DND-41 (cell line): ENCODE measurements around the gene BCLAF3.

Experiments used
- ATAC-seq: fragments of 200-7000 bp; cut with Tn5 transposase; 3 replicates; pipeline ENCODE4 v1.9.1; 2021; ENCODE audit warnings: low read depth; ENCODE audit not compliant: insufficient read depth
- DNase-seq: peaks from one replicate; pipeline ENCODE4 v3.0.0-alpha.2; 2020
- H2AFZ ChIP-seq: 2 replicates; pipeline ENCODE4 v1.6.0; 2012; ENCODE audit warnings: low read depth, low read length
- H3K27ac ChIP-seq: 2 replicates; pipeline ENCODE4 v1.5.1; 2012; ENCODE audit warnings: low read length, inconsistent platforms
- H3K27me3 ChIP-seq: fragments of 200-600 bp; sonication (generic); 2 replicates; pipeline ENCODE4 v1.6.0; 2012; ENCODE audit warnings: low read length, mild to moderate bottlenecking, inconsistent platforms; ENCODE audit not compliant: insufficient read depth, poor library complexity
- H3K36me3 ChIP-seq: 2 replicates; pipeline ENCODE4 v1.5.1; 2012; ENCODE audit warnings: low read length, inconsistent platforms; ENCODE audit not compliant: insufficient read depth
- H3K4me1 ChIP-seq: 2 replicates; pipeline ENCODE4 v1.5.1; 2012; ENCODE audit warnings: mild to moderate bottlenecking, low read length; ENCODE audit not compliant: insufficient read depth
- H3K4me2 ChIP-seq: 2 replicates; pipeline ENCODE4 v1.6.0; 2012; ENCODE audit warnings: mild to moderate bottlenecking, moderate library complexity, low read length, inconsistent platforms; ENCODE audit not compliant: insufficient read depth
- H3K4me3 ChIP-seq, 2 experiments: fragments of 200-600 bp in 1 of 2; shearing (Covaris generic) in 1 of 2; 2 replicates each; pipeline ENCODE4 v1.5.1; 2012 to 2016; ENCODE audit warnings: inconsistent platforms in 2 of 2, low read length in 2 of 2, mild to moderate bottlenecking in 2 of 2, low read depth in 1 of 2, moderate library complexity in 1 of 2
- H3K79me2 ChIP-seq: 2 replicates; pipeline ENCODE4 v1.6.0; 2012; ENCODE audit warnings: low read length, inconsistent platforms; ENCODE audit not compliant: insufficient read depth
- H3K9ac ChIP-seq: 2 replicates; pipeline ENCODE4 v1.6.0; 2012; ENCODE audit warnings: low read depth, mild to moderate bottlenecking, inconsistent platforms, low read length, moderate library complexity
- H3K9me3 ChIP-seq: 2 replicates; pipeline ENCODE4 v1.5.1; 2012; ENCODE audit warnings: low read length, moderate library complexity, mild to moderate bottlenecking, inconsistent platforms; ENCODE audit not compliant: insufficient read depth, severe bottlenecking
- H4K20me1 ChIP-seq: 2 replicates; pipeline ENCODE4 v1.6.0; 2012; ENCODE audit warnings: low read length; ENCODE audit not compliant: insufficient read depth
- CTCF ChIP-seq: IDR thresholded peaks from 2 replicates; pipeline ENCODE4 v1.5.1; 2012; ENCODE audit warnings: borderline replicate concordance, low read length, moderate library complexity, mild to moderate bottlenecking; ENCODE audit not compliant: poor library complexity, severe bottlenecking; ENCODE audit errors: extremely low read depth
- EZH2 ChIP-seq: IDR thresholded peaks from 3 replicates; pipeline ENCODE4 v1.6.1; 2012; ENCODE audit warnings: borderline replicate concordance, low read depth, mild to moderate bottlenecking, moderate library complexity, low read length, inconsistent platforms; ENCODE audit not compliant: severe bottlenecking

BCLAF3 gene

DNA sequence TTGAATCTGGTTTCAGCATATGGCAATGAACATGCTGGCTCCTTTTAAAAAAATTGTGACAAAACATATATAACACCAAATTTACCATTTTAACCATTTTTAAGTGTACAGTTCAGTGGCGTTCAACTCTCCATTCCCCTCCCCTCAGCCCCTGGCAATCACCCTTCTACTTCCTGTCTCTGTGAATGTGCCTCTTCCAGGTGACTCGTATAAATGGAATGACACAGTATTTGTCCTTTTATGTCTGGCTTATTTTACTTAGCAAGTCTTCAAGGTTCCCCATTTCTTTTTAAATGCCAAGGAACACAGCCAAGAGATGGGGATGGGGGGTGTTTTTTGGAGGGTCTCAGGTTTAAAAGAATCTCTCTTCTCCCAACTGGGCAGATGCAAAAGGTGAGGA, 35.4 kb upstream of the BCLAF3 start:
- DNase-seq = peak; percentile 7
- no peak overlapping the region for H3K4me3 ChIP-seq
- H3K9ac ChIP-seq = no peak overlapping the region
- H3K4me2 ChIP-seq = no peak overlapping the region
- H3K9me3 ChIP-seq = no peaks in the 10 kb centered on the region
- no peak for ATAC-seq
- no peaks in the 10 kb centered on the region for H3K27me3 ChIP-seq
- no peaks in the 10 kb centered on the region for H4K20me1 ChIP-seq
- H3K79me2 ChIP-seq = no peaks in the 10 kb centered on the region
- H3K4me1 ChIP-seq = peaks cover 50% of the 10 kb centered on the region
- peak overlapping the region; percentile 31; the same call in 1 of the 2 replicates for H2AFZ ChIP-seq
- no peaks in the 10 kb centered on the region for H3K36me3 ChIP-seq
- TF ChIP-seq CTCF (no peak), EZH2 (no peak)
- 0 out of 2 replicates have a peak overlapping the region, but pooled peaks have one; percentile 41 for H3K27ac ChIP-seq

DNA sequence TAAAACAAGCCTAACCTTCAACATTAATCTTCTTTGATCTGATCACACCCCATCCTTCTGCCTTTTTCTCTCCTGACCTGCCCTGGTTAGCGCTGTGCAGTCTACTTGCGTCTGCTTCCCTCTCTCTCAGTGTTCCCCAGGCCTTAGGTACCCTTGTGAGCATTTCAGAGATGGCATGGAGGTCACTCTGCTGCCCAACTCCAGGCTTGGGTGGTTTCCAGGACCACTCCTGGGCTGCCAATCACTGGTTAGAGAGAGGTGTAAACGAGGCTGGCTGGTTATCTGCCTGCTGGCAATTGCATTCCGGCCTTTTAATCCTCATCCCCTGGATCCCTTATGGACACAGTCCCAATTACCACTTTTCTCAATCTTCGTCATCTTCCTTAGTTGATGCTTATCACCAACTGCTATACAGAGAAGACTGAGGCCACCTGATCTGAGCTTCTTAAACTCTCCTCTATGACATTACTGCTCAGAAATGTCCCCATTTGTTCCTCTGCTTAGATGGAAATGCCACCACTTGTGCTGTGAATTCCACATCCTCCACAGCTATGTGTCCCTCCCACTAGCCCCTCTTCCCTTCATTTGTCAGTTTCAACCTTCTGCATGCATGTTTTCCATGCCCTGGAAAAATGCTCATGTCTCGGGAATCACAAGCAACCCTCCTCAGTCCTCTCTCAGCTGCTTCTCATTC, 29.0 kb upstream of the BCLAF3 start:
- H3K27ac ChIP-seq = no peak overlapping the region

DNA sequence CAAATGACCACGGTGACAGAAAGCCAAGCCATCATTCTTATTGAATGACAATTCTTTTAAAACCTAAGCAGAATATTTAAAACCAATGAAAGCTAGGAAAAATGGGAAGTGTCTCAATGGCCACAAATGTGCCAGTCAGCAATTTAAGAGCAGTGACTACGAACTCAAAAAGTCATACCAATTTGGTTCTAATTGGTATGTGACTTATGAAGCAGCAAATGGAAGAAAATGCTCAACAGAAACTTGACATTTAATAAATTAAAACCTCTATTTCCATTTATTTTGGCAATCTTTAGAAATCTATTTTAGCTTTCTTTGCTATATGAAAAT, 25.7 kb upstream of the BCLAF3 start:
- no peak for TF ChIP-seq CTCF
- TF ChIP-seq EZH2 = no peak
- no peak for ATAC-seq

More for the DNA sequence above, 29.0 kb upstream of the BCLAF3 start:
- Histone ChIP-seq H3K4me1 (no peaks in the 10 kb centered on the region), H3K4me2 (no peak overlapping the region), H3K79me2 (no peaks in the 10 kb centered on the region), H3K4me3 (no peak overlapping the region), H3K9ac (no peak overlapping the region), H3K9me3 (no peaks in the 10 kb centered on the region), H4K20me1 (no peaks in the 10 kb centered on the region), H3K36me3 (no peaks in the 10 kb centered on the region), H2AFZ (no peak overlapping the region), H3K27me3 (no peaks in the 10 kb centered on the region)
- TF ChIP-seq EZH2 (no peak), CTCF (no peak)
- ATAC-seq (no peak), DNase-seq (no peak)

More for the DNA sequence above, 25.7 kb upstream of the BCLAF3 start:
- DNase-seq = no peak
- H3K9me3 ChIP-seq = no peaks in the 10 kb centered on the region
- no peak overlapping the region for H3K4me2 ChIP-seq
- H3K4me3 ChIP-seq = no peak overlapping the region
- no peaks in the 10 kb centered on the region for H3K4me1 ChIP-seq
- H3K27ac ChIP-seq = no peak overlapping the region
- no peaks in the 10 kb centered on the region for H3K36me3 ChIP-seq
- no peak overlapping the region for H3K9ac ChIP-seq
- no peaks in the 10 kb centered on the region for H3K79me2 ChIP-seq
- no peak overlapping the region for H2AFZ ChIP-seq
- H3K27me3 ChIP-seq = no peaks in the 10 kb centered on the region
- no peaks in the 10 kb centered on the region for H4K20me1 ChIP-seq
